Measurements from ENCODE around the gene EPGN.

DNA sequence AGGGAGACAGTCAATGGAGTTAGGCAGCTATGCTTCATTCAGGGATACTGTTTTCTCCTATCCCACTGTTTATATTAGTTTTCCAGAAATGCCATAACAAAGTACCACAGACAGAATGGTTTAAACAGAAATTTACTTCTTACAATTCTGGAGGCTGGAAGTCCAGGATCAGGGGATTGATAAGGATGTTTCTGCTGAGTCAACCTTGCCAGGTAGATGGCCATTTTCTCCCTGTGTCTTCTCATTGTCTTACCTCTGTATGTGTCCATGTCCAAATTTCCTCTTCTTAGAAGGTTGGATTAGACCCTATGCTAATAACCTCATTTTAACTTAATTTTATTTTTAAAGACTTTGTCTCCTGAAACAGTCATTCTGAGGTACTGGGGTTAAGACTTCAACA, 20.5 kb upstream of the EPGN start:
- TF ChIP-seq EZH2 (IDR thresholded peaks at IDR 0.05) (no peak), POLR2AphosphoS5 (IDR thresholded peaks at IDR 0.05; ENCODE audit: borderline replicate concordance, low read depth, low read length) (no peak), FOXP2 (optimal IDR thresholded peaks at IDR 0.05; ENCODE audit: control extremely low read depth, extremely low read length, insufficient read depth) (no peak)
